Inflammatory macrophage (primary cell): ENCODE results near the gene OR52N5.
A peak's percentile ranks its signal among the peaks of the same experiment; 100 is the strongest.

ENCODE experiments used
- DNase-seq, 2 donors: peaks; one replicate each; pipeline ENCODE4 v3.0.0-alpha.2; 2020 to 2022
- total RNA-seq, 18 experiments: gene quantifications; one replicate each; lab custom pipeline; 2026; ENCODE audit warnings: mixed read lengths in 6 of 18, inconsistent platforms in 2 of 18; lab: John Stamatoyannopoulos, UW

OR52N5 gene
- 0 to 0.12 (median 0) reads per million in 18 experiments for total RNA-seq

- DNase-seq = no peak
Measured at GRCh38 chr11:5783255-5783654, at the start of gene OR52N5. Gene OR52N5 (minus strand): TSS chr11:5783355. CDS start chr11:5778634, 4,721 bp downstream.

DNA sequence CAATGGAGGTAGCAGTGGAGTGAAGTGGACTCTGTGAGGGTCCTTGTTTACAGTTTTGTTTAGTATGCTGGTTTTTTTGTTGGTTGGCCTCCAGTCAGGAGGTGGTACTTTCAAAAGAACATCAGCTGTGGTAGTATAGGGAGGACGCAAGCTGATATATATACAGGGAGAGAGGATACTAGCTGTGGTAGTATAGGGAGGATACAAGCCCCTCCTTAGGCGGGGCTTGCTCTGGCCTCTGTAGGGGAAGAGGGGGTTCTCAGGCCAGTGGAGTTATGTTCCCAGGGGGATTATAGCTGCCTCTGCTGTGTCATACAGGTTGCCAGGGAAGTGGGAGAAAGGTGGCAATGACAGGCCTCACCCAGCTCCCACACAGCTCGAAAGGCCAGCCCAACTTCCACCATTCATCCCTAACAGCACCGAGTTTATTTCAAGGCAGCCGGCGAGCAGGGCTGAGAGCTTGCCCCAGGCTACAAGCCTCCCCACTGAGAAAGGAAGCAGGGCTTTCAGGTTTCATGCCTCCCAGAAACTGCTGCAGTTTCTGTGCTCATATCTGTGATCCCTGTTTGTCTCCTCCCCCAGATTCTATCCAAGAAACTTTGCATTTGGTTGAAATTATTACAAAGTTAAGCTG is 48.2 kb upstream of the OR52N5 start:
- DNase-seq = no peak

GRCh38 chr11:5818245-5818886 is 35.2 kb upstream of the OR52N5 start:
- DNase-seq = no peak

DNA sequence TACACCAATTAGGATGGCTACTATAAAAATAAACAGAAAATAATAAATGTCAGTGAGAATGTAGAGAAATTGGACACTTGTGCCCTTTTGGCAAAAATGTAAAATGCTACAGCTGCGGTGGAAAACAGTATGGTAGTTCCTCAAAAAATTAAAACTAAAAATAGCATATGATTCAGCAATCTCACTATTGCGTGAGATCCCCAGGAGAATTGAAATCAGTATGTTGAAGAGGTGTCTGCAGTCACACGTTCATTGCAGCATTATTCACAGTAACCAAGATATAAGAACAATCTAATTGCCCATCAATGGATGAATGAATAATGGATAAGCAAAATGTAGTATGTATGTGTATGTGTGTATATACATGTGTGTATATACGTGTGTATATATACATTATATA is 32.4 kb upstream of the OR52N5 start:
- DNase-seq = peak; percentile 77 to 93

DNA sequence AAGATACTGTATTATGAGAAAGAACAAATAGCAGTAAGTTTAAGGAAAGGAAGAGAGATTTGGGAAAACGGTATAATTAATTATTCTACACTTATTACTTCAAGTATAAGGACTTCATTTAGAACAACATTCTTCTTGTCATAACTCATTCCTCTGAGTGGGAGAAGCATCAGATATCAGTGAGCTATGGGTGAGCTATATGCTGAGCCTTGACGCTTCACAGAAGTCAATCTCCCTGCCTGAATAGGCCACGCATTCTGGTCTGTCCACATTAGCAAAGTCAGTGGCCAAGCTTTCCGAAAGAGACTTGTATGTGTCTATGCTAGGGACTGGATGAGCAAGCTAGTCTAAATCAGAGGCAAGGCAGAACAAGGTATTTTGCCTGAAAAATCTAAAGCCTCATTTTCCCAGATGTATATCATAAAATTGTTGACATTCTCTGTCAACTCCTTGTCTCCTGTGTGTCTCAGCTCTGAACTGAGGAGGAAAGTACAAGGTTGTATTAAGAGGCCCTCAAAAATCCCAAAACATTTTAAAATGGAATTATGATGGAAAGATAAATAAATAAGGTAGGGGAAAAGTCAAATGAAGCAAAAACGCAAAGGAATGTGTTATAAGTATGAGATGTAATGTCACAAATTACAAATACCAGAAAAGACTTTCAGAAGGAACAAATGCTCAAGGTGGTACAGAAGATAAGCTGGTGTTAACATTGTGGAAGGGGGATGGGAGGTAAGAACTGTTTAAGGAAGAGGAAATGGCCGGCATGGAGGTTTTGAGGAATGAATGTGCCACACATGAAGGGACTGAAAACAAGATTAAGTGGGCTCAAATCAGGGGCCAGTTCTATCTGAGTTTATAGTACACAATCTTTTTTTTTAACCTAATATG is 27.0 kb upstream of the OR52N5 start:
- DNase-seq = no peak

DNA sequence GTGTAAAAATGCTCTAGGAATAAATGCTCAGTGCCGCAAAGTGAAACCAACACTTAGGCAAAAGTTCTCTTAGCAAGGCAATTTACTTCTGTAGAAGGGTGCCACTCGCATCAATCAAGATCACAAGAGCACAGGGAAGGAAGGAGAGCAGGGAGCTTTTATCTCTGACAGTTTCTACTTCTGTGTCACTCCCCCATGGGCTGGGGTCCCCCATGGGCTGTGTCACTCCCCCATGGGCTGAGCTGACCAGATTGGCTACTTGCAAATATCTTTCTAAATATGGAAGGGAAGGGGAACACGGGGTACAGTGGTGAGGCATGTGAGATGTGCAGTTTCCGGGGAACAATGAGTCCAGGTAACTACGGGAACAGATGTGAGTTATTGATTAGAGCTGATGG is 26.0 kb upstream of the OR52N5 start:
- peak; percentile 2 to 18 for DNase-seq

DNA sequence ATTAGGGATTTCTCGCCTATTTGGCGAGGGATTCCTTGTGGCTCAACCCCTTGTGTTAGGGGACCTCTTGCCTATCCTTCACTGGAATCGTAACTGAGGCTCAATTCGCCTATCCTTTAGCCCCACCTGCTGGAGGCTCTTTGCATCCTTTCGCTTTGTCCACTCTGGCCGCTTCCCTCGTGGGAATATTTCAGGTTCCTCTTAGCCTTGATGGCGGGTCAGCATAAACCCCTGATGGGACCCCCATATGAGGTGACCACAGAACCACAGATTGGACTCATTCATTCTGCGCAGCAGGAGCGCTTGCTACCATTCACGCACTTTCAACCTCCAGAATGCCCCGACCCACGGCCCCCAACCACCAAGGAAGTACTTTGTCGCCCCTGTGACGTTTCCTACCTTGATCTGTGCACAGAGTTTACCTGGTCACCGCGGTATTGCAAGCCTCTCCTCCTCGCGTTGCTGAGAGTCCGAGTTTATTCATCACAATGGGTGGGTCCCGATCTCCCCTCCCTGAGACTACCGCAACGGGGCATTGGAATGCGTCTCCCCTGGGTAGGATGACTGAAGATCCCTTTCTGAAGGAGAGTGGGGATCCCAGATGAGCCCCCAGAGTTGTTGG is 25.5 kb upstream of the OR52N5 start, which contains the start of gene OR52N2:
Gene OR52N2 (plus strand): TSS at position 425 of the 622 bp plus-strand sequence. CDS start 11,412 bp downstream, outside the sequence.
- peak; percentile 84 to 88 for DNase-seq

- DNase-seq = no peak
Measured at GRCh38 chr11:5807580-5807979, 24.4 kb upstream of the OR52N5 start.

GRCh38 chr11:5803982-5804381 is 20.8 kb upstream of the OR52N5 start:
- no peak for DNase-seq

GRCh38 chr11:5796541-5796940 is 13.4 kb upstream of the OR52N5 start:
- DNase-seq = no peak

- DNase-seq = no peak
Measured at GRCh38 chr11:5791165-5791564, 8.0 kb upstream of the OR52N5 start, which contains the start of gene OR52N1. Gene OR52N1 (minus strand): TSS chr11:5791265. CDS start chr11:5788816, 2,449 bp downstream.

DNA sequence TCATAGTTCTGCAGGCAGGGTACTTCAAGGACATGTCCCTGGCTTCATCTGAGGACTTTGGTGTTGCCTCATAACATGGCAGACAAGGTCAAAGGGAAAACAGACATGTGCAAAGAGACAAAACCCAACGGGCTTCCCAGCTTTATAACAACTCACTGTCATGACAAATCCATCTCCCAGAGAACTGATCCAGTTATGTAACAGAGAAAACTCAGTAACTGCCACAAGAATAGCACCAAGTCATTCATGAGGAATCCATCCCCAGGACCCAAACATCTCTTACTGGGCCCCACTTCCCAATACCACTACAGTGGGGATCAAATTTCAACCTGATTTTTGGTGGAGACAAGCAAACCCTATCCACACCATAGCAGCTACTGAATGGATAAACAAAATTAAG is 16.1 kb downstream of the OR52N5 start:
- DNase-seq = no peak

GRCh38 chr11:5753943-5754342 is 29.2 kb downstream of the OR52N5 start, which contains the start of gene OR52N4:
Gene OR52N4 (plus strand): TSS chr11:5754243. CDS start chr11:5754741, 498 bp downstream.
- DNase-seq = no peak

GRCh38 chr11:5749836-5750235 is 33.3 kb downstream of the OR52N5 start:
- no peak for DNase-seq

DNA sequence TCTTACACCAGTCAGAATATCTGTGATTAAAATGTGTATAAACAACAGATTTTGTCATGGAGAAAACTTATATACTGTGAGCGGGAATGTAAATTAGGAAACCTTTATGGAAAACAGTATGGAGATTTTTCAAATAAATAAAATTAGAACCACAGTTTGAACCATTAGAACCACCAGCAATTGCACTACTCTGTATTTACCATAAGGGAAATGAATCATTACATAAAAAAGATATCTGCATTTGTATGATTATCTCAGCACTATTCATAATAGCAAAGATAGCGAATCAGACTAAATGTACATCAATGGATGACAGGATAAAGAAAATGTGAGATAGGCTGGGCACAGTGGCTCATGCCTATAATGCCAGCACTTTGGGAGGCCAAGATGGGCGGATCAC is 36.5 kb downstream of the OR52N5 start:
- no peak for DNase-seq

DNA sequence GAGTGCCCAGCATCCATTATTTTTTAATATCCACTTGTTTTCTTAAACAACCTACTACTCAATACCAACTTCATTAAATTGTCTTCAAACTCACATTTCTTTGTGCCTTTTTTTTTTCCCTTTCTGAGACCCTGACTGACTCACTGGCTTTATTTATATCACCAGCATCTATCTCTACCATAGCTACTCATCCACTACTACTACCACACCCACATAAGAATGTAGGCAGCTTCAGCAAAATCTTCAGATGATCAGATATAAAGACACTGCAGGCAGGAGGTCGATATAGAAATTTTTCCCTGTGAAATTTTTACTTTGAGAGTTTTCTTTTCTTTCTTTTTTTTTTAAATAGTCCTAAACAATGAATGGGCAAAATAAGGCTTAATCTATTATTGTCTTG is 44.7 kb downstream of the OR52N5 start:
- no peak for DNase-seq

- DNase-seq = no peak
Measured at GRCh38 chr11:5737670-5738392, 45.3 kb downstream of the OR52N5 start.

DNA sequence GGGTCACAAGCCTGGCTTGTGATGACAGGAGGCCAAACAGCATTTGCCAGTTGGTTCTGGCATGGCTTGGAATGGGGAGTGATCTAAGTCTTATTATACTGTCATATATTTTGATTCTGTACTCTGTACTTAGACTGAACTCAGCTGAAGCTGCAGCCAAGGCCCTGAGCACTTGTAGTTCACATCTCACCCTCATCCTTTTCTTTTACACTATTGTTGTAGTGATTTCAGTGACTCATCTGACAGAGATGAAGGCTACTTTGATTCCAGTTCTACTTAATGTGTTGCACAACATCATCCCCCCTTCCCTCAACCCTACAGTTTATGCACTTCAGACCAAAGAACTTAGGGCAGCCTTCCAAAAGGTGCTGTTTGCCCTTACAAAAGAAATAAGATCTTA is 46.1 kb downstream of the OR52N5 start:
- DNase-seq = no peak

GRCh38 chr11:5736396-5736795 is 46.8 kb downstream of the OR52N5 start, which contains the start of gene OR56B1:
Gene OR56B1 (plus strand): TSS chr11:5736448. CDS start chr11:5736517, 69 bp downstream.
- no peak for DNase-seq

DNA sequence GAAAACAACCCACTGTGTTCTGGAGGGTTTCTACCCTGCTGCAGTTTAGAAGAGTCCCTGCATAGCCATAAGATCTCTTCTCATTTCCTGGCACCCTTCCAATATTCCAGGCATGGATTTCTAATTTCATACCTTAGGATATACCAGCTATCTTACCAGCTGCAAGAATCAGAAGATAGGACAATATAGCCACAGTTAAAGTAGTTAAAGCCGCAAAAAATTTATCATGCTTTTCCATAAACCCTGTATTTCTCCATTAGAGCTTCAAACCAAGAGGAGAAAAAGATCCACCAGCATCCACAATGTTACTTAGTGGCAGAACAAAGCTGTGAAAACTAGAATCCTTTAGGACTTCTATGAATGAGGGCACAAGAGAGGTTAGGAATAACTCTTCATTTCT is 55.5 kb downstream of the OR52N5 start:
- DNase-seq = no peak

- DNase-seq = no peak
Measured at GRCh38 chr11:5726351-5726750, 56.8 kb downstream of the OR52N5 start.
